CD4-positive, alpha-beta T cell treated with Interleukin-17A for 4 hours (primary cell): ENCODE results near the gene XPO6.

ENCODE experiments used
- DNase-seq: peaks from one replicate; pipeline ENCODE4 v3.0.0-alpha.2; 2020; ENCODE audit warnings: mixed read lengths

The XPO6 gene

DNA sequence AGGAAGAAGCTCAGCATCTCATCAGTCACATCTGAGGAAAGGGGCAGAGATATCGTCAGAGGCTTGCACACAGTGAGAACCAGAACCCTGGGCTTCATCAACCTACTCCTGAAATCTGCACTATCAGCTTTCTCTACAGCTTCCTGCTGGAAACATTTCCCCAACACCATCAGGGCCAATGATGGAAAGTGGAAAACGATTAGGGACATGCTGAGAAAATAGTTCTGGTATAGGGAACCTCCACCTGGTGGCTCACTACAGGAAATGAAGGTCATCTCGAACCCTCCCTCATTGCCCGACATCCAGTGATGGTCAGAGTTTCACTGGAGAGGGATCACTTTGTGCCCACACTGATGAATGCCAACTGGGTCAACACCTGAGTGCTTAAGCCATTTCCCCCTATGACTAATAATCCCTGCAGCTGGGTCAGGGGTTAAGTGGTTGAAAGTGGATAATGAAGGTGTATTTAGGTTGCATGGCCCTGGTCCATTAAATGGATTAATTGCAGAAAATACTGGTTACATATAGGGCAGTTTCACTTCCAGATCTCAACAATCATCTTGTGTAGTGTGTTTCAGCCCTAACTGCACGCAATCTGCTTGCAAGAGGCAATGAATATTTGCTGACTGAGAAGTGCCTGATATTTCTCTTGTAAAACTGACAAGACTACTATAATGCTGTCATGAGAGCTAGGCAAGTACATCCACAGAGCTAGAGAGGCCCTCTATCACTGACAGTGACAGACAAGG, 105.1 kb downstream of the XPO6 start:
- no peak for DNase-seq

DNA sequence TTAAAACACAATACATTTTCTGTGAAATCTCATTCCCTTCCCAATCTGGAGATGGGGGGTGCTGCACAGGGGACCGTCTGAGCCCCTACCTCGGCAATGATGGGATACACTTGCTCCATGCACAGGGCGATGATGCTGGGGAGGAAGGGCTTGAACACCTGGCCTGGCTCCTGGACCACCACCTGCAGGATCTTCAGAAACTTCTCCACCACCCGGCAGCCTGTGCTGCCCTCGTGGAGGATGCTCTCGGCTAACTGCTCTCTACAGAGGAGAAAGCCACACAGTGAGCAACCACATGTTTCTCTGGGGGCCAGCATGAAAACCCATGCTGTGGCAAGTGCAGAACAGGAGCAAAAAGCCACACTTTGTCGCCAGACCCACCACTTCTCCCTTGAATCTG, 105.8 kb downstream of the XPO6 start:
- no peak for DNase-seq

DNA sequence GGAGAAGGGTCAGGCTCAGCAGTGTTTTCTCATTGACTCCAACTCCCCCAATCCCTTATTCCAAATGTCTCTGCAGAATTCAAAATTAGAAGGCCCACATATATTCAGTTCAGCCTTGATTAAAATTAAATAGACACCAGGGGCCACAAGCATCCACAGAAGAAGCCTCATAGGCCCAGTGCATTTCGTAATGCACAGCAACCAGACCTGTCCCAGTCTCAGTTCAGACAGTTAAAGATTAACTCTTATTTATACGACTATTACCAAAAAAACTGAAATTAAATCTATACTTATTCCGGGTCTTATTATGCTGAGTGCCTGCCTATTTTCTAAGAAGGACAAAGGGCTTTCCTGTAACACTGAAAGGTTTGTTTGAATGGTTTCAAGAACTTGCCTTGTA, 106.5 kb downstream of the XPO6 start:
- no peak for DNase-seq

DNA sequence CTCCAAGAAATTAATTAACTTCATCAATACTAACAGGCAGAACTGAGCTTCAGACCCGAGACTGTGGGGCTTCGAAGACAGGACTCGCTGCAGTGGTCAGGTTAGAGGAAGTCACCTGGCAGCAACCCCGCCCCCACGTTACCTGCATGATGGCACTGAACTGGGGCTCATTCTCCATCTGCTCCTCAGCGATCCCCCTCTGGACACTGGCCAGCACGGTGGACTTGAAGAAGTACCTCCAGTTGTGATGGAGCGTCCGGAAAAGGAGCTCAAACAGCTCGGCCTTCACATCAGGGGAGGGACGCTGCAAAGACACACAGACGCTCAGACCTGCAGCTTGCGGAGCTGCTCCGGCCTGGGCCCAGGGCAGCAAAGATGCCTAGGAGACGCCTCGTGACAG, 107.4 kb downstream of the XPO6 start:
- DNase-seq: no peak

DNA sequence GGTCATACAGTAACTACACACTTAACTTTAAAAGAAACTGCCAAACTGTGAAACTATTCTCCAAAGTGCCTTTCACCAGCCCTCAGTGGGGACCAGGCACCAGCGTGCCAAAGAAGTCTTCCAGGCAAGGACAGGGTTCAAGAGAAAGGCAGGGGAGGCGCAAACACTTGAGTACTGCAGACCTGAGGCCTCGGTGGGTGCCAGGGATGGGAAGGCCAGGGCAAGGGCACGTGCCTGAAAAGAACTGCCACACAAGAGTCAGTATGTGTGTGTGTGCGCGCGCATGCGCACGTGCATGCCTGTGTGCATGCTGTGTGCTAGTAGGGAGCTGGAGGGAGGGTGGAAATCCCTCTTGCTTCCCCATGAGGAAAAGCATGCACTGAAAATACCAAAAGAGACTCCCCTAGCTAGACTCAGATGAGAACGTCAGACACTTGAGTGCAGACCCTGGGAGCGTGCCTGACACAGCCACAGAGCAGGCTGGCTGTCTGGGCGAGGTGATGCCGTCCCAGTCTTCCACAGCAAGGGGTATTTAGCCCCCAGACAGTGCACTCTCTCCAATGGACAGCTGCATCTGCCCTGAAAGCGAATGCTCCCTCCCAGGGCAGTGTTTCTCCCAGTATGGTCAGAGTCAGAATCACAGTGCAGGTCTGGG, 108.1 kb downstream of the XPO6 start:
- DNase-seq: no peak

DNA sequence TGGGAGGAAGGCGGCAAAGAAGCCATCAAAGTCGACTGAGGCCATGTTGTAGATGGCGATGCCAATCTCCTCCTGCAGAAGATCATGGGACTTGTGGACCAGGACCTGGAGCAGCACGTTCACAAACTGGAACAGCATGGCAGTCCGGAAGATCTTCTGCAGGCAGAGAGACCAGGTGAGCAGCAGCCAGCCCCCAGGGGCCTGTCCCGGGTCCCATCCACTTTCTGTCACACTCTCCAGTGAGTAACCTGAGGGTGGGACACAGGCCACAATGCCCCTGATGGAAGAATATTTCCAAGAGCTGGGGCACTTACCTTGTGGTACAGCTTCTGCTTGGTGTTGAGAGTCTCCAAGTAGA, 110.3 kb downstream of the XPO6 start:
- DNase-seq: no peak

DNA sequence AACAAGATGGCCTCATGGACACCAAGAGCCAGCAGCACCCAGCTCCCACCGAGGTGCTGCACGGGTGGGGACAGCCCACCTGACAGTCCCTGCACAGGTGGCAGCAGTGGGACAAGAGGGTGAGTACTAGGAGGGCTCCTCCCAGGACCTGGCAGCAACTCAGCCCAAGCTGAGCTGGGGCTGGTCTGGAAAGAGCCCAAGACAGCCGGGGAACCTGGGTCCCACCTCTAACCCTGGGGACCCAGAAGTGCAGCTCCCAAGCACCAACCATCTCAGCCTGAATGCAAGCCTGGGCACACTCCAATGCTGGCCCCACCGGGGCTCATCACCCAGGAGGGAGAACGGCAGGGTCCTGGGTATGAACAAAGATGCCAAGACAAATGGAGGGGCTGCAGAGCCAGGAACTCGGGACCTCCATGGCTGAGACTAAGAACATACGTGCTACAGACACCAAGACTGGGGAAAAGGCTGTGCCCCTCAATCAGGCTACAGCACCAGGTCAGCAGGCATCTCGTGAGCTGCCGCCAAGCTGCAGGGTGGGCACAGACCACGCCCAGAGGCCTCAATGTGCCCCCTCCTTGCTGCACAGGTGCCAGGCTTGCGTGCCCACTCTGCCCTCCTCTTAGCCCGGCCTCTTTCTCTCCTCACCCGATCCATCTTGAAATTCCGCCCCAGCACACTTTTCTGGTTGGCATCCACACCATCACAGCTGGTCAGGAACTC, 110.8 kb downstream of the XPO6 start:
- no peak for DNase-seq

DNA sequence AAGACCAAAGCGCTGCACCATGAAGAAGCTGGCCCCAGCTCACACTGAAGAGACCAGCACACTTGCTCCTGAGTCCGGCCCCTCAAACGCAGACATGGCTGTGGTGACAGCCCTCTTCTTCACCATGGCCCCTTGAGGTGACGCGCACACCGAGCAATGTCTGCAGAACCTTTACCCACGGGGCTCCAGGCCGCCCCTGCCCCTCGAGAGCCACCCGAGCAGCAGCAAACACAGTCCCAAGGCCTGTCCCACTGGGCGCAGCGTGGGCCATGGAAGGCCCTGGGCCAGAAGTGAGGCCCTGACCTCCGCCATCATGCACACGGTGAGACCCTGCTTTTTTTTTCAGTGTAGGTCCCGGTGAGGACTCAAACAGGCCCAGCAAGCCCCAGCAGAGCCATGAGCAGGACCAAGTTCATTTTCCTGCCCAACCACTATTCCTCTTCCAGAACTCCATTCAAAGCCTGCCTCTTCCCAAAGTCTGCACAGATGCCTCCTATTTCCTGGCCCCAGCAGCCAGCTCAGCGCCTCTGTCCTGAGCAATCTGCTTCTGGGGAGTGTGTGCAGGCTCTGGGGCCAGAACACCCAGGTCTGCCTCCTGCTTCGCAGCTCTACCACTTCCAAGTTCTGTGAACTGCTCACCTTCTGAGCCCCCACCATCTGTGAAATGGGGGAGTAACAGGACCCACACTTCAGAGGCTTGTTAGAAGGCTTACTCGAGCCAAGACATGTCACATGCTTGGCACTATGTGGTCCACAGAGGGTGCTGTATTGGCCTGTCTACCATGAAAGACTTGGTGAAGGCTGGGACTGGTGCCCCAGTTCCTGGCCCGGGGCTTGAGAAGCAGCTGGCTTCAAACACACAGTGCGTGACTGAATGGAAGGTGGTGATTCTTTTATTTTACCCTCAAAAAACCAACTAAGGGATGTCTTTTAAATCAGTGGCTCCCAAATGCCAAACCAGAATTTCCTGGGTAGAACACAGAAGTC, 112.5 kb downstream of the XPO6 start:
- DNase-seq: no peak

DNA sequence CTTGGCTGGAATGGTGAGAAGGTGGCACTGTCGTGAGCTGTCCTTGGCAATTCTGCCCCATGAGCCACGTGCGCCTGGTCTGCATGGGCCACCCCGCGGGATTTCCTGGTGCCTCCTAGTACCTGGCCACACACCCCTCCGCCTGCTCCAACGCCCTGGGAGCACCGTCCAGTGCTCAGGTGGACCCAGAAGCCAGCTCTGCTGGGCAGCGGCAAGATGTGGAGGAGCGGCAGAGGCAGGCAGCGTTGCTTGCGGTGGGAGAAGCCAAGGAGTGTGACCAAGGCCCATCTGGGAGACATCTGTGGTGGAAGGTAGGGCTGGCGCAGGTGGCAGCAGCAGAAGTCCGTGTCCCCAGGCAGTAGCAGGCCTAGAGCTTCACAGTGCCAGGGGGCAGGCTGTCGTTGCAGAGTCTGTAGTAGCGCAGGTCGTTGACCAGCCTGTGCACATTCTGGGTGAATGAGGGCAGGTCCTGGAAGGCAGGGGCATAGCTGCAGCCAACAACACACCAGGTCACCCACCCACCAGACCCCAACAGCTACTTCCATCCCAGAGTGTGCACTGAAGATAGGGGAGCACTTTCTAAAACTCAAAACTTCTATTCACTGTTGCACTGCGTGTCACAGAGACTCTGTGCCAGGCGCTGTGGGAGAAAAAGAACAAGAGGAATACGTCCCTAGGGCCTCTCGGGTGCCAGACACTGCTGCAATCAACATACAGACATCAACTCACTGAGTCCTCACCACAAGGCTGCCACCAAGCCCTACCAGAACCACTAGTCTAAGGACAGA, 113.4 kb downstream of the XPO6 start:
- no peak for DNase-seq

DNA sequence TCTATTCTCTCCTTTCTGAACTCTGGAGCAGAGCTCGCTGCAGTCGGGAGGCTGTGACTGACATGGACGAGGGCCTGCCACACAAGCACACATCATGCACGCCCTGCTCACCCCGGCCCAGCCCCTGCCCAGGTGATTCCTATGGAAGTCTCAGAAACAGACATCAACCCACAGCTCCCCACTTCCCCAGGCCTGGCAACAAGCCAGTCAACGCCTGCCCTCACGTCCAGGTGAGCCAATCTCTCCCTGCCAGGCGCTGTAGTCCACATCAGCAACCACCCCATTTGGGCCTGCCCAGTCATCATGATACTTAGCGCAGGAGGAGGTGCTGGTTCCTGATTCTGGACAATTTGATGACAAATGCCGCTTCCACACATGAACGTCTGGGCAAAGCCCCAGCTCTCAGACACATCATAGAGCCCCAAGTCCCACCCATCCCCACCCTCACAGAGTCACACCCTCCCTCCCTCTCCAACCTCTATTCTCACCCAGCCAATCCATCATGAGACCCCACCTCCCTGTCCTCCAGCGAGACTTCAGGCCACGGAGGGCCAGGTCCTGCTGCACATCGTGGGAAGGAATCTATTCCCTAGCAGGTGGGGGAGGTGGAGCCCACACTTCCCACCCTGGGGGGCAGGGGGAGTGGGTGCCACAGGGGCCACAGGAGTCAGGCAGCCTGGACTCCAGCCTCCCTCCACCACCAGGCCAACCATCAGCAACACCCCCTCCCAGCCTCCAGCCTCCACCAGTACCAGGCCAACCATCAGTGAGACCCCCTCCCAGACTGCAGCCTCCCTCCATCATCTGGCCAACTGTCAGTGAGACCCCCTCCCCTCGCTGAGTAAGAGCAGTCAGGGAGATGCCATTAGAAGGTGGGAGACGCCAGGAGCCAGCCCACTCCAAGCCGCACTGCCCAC, 114.5 kb downstream of the XPO6 start:
- DNase-seq: no peak

DNA sequence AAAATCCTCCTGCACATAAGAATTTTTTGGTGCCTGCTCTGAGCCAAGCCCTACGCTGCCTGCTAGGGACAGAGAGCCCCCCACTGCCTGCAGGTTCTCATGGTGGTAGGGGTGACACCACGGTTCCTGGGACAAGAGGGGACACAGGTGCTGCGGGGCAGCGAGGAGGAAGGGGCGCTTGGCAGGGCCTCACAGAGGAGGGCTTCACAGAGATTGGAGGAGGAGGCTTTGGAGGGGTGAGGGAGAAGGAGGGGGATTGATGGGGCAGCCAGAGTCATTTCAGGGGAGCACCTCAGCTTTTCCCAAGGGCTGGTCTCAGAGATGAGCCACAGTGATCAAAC, 118.4 kb downstream of the XPO6 start:
- DNase-seq: no peak

DNA sequence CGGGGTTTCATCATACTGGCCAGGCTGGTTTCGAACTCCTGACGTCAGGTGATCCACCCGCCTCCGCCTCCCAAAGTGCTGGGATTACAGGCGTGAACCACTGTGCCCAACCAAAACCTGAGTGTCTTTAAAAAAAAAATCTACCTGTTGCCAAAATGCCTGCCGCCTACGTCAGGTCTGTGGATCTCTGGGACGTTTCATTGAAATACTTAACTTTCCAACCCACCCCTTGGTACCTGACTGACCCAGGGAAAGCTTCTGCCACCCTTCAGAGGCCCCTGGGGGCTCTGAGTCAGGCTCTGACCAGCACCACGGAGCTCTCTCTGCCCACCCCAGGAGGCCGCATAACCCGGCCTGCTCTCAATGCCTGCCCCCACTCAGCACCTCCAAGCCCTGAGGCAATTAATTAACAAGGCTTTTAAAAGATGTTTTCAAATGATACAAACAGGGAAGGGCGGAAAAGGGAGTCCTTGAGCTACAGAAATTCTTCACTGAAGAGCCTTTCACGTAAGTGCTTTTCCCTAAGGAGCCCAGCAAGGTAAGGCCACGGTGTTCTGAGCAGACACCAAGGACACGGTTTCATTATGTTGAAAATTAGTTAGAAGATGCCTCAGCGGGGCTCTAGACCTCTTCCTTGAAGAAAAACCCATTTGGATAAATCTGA, 118.9 kb downstream of the XPO6 start:
- DNase-seq: no peak

DNA sequence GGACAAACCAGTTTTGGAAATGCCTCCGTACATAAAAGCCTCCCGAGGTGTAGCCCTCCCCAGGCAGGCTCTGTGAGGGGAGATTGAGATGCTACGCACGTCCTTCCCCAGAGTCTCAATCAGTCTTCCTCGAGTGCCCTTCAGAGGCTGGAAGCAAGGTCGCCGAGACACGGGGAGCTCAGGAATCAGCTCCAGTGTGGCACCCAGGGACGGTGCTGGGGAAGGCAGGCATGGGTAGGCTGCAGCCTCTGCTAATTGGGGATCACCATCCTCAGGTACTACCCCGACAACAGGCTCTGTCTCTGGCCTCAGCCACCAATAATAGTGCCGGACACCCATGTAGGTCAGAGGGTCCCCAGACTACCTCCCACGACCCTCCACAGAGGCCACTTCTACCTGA, 120.1 kb downstream of the XPO6 start:
- DNase-seq: no peak

DNA sequence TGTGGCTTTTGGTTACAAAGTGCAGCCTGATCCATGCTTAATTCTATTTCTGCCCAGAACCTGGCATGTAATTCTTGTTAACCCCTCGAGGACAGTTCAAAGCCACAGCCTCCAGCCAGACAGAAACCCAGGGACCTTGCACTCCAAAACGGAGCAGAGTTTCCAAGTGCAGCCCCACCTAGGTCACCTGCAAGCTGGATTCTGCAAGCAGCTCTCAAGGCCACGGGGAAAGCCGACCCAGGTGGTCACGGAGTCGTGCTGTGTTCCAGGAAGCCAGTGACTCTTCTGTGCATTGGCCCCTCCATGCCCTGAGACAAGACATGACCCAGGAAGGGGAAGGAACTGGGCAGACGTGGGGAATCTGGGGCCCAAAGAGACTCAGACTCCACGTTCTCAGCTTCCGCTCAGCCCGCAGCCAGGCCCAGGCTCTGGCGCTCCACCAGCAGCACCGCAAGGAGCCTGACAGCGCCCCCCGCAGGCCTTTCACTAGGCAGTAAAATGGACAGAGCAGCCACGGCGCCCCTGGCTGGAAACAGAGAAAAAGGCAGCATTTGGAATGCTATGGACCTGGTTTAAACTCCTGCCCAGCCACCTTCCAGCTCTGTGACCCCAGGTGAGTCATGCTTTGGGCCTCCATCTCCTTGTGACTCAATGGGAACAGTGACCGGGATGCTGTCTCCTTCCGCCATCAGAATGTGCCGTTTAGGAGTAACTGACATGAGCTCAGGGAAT, 121.0 kb downstream of the XPO6 start:
- DNase-seq: no peak

DNA sequence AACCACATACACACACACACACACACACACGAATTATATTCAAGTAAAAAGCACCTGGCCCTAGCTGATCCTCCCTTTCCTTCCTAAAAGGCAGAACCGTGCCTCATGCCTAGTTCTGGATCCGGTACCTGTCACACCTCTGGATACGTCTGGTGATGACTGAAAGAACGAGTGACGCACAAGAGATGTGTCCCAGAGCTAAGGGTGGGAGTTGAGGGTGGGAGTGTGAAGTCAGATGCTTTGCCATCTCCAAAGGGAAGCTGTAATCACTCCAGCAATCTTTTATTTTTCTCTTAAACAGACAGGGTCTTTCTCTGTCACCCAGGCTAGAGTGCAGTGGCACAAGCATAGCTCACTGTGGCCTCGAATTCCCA, 121.8 kb downstream of the XPO6 start:
- DNase-seq: no peak

DNA sequence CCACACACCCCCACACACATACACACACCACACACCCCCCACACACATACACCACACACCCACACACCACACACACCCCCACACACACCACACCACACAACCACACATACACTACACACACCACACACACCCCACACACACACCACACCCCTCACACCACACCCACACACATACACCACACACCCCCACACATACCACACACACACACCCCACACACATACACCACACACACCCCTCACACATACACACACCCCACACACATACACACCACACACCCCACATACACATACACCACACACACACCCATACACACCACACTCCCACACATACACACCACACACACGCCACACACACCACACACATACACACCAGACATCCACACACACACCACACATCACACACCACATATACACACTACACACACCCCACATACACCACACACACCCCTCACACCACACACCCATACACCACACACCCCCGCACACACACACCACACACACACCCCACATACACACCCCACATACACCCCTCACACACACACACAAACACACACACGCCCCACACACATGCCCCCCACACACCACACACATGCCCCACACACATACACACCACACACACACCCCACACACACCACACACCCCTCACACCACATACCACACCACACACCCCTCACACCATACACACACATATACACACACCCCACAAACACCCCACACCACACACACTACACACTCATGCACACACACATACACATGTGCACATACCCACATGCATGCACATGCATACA, 122.4 kb downstream of the XPO6 start:
- no peak for DNase-seq

DNA sequence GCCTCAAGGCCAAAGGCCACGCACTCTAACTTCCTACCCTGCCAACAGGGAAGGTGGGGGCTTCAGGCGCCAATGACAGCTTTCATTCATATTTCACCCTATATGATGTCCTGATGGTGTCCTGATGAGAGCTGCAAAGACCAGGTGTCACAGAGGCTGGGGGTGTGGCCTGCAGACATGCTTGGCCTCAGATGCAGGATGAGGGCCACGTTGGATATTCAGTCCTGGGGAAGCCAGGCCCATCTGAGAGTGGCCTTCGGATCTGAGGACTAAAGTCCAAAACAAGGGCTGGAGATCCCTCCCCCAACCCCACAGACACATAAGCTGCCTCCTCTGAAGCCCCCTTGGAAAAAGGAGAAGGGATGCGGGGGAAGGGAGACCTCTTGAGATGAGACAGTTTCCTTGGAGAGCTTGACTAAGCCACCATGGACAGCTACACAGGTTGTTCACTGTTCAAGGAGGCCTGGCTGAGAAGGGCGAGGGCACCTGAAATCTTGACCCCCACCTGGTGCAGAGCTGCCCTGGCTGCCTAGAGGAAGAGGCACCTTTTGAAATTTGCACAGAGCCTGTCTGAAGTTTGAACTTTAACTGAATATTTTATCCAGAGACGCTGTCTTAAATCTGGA, 124.0 kb downstream of the XPO6 start:
- no peak for DNase-seq

DNA sequence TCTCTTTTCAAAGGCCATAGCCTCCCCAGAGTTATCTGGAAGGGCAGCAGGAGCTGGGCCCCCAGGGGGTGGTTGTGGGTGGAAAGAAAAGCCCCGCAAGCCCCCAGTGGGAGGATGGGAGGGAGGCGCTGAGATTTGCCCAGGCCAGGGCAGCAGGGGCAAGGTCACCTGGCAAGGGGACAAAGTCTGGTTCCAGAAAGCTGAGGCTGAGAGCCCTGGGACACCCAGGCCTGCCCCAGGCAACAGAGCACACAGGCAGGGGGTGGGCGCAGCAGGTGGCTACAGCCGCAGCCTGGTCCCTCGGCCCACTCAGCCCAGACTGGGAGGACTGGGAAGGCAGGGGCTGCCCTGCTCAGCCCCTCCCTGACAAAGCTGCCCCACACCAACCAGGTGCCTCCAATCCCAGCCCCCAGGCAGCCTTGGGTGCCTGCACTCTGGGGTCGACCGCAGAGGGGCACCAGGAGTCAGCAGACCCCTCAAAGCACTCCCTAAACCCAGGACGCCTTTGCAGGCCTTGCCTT, 124.6 kb downstream of the XPO6 start:
- DNase-seq: no peak
